Peyer's patch (tissue), 4 donors: Measurements from ENCODE around the gene CCDC83. TPM values are rescaled to one million over a fixed set of nuclear protein-coding genes. Genes with fewer than 3 reads are reported as not detected.

Source experiments
- DNase-seq, 3 donors: peaks; one replicate each; pipeline ENCODE4 v3.0.0-alpha.2; 2017 to 2019
- H3K27ac ChIP-seq, 4 donors: fragments of 200-600 bp; sonication (generic); one replicate each; pipeline ENCODE4 v1.5.1; 2016 to 2019
- H3K27me3 ChIP-seq, 2 donors: fragments of 200-600 bp; sonication (generic); one replicate each; pipeline ENCODE4 v1.5.1; 2019
- H3K36me3 ChIP-seq, 3 donors: fragments of 200-600 bp; sonication (generic); one replicate each; pipeline ENCODE4 v1.5.1; 2016 to 2019
- H3K4me1 ChIP-seq, 4 donors: fragments of 200-600 bp; sonication (generic); one replicate each; pipeline ENCODE4 v1.5.1; 2016 to 2019
- H3K4me3 ChIP-seq, 4 donors: fragments of 200-600 bp; sonication (generic); 1 replicate in 3 of 4; 2 replicates in 1 of 4; pipeline ENCODE4 v1.5.1; 2016 to 2019; ENCODE audit warnings: mild to moderate bottlenecking in 1 of 4
- H3K9me3 ChIP-seq, 4 donors: fragments of 200-600 bp; sonication (generic); one replicate each; pipeline ENCODE4 v1.5.1; 2016 to 2019; ENCODE audit warnings: mild to moderate bottlenecking in 1 of 4
- POLR2A ChIP-seq, 2 donors: fragments of 450-650 bp; IDR thresholded peaks; one replicate each; pipeline ENCODE4 v1.5.1; 2017; ENCODE audit warnings: antibody characterized with exemption in 2 of 2, mild to moderate bottlenecking in 2 of 2, moderate library complexity in 2 of 2
- total RNA-seq, 4 donors: library from RNA; depleted of rRNA; stranded (reverse); fragments of >200 nt; gene quantifications; one replicate each; pipeline ENCODE4 v1.1.0, GENCODE V29; 2016
- TF ChIP-seq, protein P1 (sequence below), 6 experiments: fragments of 450-650 bp in 4 of 6; fragments of 200-600 bp in 2 of 6; sonication (generic) in 1 of 6; IDR thresholded peaks; one replicate each; pipeline ENCODE4 v1.5.1; 2017 to 2019; ENCODE audit warnings: antibody characterized with exemption in 6 of 6, mild to moderate bottlenecking in 3 of 6, moderate library complexity in 1 of 6

CCDC83 gene
- total RNA-seq, 4 donors from 2014 or later, result not detected

DNA sequence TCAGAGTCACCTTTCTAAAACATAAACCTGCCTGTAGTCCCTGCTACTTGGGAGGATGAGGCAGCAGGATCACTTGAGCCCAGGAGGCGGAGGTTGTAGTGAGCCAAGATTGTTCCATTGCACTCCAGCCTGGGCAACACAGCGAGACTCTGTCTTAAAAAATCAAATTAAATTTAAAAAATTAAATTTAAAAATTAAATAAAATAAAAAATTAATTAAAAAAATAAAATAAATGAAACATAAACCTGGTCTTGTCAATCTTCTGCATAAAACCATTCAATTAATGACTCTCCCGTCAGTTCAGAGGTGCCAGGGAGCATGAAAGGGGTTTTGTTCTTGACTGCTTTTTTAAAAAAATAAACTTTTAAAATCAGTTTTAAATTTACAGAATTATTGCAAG lies 48.6 kb downstream of the CCDC83 start:
- TF ChIP-seq, protein P1, sequence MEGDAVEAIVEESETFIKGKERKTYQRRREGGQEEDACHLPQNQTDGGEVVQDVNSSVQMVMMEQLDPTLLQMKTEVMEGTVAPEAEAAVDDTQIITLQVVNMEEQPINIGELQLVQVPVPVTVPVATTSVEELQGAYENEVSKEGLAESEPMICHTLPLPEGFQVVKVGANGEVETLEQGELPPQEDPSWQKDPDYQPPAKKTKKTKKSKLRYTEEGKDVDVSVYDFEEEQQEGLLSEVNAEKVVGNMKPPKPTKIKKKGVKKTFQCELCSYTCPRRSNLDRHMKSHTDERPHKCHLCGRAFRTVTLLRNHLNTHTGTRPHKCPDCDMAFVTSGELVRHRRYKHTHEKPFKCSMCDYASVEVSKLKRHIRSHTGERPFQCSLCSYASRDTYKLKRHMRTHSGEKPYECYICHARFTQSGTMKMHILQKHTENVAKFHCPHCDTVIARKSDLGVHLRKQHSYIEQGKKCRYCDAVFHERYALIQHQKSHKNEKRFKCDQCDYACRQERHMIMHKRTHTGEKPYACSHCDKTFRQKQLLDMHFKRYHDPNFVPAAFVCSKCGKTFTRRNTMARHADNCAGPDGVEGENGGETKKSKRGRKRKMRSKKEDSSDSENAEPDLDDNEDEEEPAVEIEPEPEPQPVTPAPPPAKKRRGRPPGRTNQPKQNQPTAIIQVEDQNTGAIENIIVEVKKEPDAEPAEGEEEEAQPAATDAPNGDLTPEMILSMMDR (IDR thresholded peaks at IDR 0.05), result no peak
- TF ChIP-seq POLR2A (IDR thresholded peaks at IDR 0.05), result no peak
- H3K36me3 ChIP-seq, result no peaks in the 10 kb centered on the region
- no peak overlapping the region for H3K27ac ChIP-seq
- H3K27me3 ChIP-seq, result no peaks in the 10 kb centered on the region
- no peak for DNase-seq
- no peak overlapping the region for H3K4me3 ChIP-seq
- H3K4me1 ChIP-seq, result no peaks in the 10 kb centered on the region
- no peaks in the 10 kb centered on the region for H3K9me3 ChIP-seq

DNA sequence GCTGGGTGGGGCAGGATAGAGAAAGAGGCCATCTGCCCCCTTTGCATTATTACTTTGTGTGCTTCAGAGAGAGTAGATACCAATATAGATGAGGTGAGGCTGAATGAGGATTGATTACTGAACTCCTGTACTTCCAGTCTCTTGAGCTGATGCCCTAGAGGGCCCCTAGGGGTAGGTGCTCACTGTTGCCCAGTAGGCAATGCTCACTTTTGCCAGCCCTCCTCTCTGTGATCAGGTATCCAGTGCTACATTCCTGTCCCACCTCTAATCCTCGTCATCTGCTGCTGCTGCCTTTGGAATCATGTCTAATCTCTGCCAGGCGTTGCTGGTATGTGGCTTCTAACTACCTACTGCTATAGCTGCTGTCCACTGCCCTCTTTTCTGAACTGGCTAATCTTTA lies 57.2 kb downstream of the CCDC83 start:
- H3K4me3 ChIP-seq, result no peak overlapping the region
- no peaks in the 10 kb centered on the region for H3K4me1 ChIP-seq
- no peak overlapping the region for H3K27ac ChIP-seq
- no peak for DNase-seq
- no peaks in the 10 kb centered on the region for H3K9me3 ChIP-seq
- no peaks in the 10 kb centered on the region for H3K36me3 ChIP-seq
- H3K27me3 ChIP-seq, result no peaks in the 10 kb centered on the region
- TF ChIP-seq, protein P1 (IDR thresholded peaks at IDR 0.05), result no peak
- no peak for TF ChIP-seq POLR2A (IDR thresholded peaks at IDR 0.05)

DNA sequence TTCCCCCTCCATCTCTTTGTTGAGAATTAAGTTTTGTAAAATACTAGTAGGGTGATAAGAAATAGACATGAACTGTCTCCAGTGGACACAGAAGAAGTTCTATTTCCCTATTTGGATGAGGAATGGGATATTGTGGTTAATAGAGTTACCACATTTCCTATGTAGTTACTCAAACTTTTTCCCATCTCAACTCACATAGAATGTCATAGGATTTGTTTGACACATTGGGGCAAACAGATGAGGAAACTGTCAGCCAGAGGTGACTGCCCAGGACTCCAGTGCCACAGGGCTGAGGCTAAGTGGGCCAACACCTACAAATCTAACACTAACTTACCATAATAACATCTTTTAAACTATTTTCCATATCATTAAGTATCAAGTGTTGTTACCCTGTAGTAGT lies 58.3 kb downstream of the CCDC83 start:
- no peaks in the 10 kb centered on the region for H3K27me3 ChIP-seq
- H3K4me3 ChIP-seq, result no peak overlapping the region
- TF ChIP-seq POLR2A (IDR thresholded peaks at IDR 0.05), result no peak
- TF ChIP-seq, protein P1 (IDR thresholded peaks at IDR 0.05), result no peak
- no peaks in the 10 kb centered on the region for H3K9me3 ChIP-seq
- H3K27ac ChIP-seq, result no peak overlapping the region
- no peaks in the 10 kb centered on the region for H3K4me1 ChIP-seq
- DNase-seq, result no peak
- no peaks in the 10 kb centered on the region for H3K36me3 ChIP-seq

DNA sequence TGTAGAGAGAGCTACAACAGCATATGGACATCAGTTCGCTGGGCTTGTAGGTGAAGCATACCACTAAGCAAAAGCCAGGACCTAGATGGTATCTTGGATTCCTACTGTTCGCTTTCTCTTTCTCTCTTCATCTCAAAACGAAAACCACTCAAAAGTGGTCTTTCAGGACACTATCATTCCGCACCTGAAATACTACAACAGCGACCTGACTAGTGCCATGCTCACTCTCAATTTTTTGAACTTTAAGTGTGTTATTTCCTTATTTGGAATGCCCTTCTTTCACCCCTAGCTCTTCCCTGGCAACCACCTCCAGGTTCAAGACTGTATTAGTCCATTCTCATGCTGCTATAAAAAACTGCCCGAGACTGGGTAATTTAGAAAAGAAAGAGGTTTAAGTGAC lies 59.2 kb downstream of the CCDC83 start:
- Histone ChIP-seq H3K9me3 (no peaks in the 10 kb centered on the region), H3K4me1 (no peaks in the 10 kb centered on the region), H3K36me3 (no peaks in the 10 kb centered on the region), H3K27ac (no peak overlapping the region), H3K4me3 (no peak overlapping the region), H3K27me3 (no peaks in the 10 kb centered on the region)
- TF ChIP-seq, protein P1 (IDR thresholded peaks at IDR 0.05), result no peak
- no peak for TF ChIP-seq POLR2A (IDR thresholded peaks at IDR 0.05)
- no peak for DNase-seq

DNA sequence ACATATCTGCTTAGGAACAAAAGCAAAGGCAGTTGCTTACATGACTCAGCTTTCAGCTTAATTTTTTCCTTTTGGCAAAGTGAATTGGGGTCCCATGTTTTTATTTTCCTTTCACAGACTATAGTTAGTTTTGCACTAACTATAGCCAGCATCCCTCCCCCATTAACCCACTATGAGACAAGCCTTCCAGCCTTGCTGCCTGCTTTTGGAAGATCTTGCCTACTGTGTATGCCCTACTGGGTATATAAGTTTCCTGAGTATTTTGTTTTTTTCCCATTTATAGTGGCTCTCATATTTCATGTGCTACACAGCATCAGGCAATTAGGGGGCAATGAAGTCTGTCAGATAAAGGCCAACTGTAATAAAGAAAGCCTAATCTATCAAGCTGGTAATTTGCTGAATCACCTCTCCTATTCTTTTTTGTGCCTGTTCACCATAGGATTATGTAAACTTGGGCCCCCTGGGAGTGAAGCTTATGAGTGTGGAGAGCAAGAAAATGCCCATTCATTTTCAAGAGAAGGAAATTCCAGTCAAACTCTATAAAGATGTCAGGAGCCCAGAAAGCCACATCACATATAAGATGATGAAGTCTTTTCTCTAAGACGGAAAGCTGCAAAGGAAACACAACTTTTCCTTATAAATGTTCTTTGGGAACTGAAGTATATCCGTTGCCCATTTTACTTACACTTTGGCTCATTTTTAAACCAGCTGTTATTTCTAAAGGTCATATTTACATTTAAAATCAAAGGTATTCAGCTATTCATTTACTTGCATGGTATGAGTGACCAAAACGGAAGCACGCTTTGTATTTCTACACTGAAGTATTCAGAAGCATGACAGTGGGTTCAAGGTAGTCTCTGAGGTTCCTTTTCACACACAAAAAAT lies 64.0 kb downstream of the CCDC83 start:
- DNase-seq, result no peak
- H3K27ac ChIP-seq, result no peak overlapping the region
- H3K36me3 ChIP-seq, result no peaks in the 10 kb centered on the region
- H3K4me3 ChIP-seq, result no peak overlapping the region
- H3K4me1 ChIP-seq, result no peaks in the 10 kb centered on the region
- no peaks in the 10 kb centered on the region for H3K27me3 ChIP-seq
- no peaks in the 10 kb centered on the region for H3K9me3 ChIP-seq
- TF ChIP-seq, protein P1 (IDR thresholded peaks at IDR 0.05), result no peak
- no peak for TF ChIP-seq POLR2A (IDR thresholded peaks at IDR 0.05)
